Caco-2 (cell line): ENCODE data around the gene LPCAT1. TPM values are rescaled to one million over a fixed set of nuclear protein-coding genes. Genes with fewer than 3 reads are reported as not detected.

ENCODE experiments used
- BruUV-seq: library from RNA; stranded (reverse); fragments of 400-500 nt; replicated peaks from 2 replicates; lab custom pipeline; 2021; lab: Mats Ljungman, UMichigan
- CTCF ChIA-PET: fragments of 300-600 bp; sonication (Branson Sonifier 250); formaldehyde crosslinking; loops from one replicate; lab custom pipeline; 2022; ENCODE audit warnings: antibody characterized with exemption; lab: Charles Lee
- POLR2A ChIA-PET: fragments of 300-600 bp; sonication (Branson Sonifier 250); formaldehyde crosslinking; loops from one replicate; lab custom pipeline; 2022; ENCODE audit warnings: antibody characterized with exemption; lab: Charles Lee
- DNase-seq, 2 experiments: peaks; one replicate each; pipeline versions ENCODE4 v3.0.0 to v3.0.0-alpha.2; 2020 to 2022
- H3K27me3 ChIP-seq: replicated peaks from 2 replicates; pipeline ENCODE4 v1.6.0; 2011; ENCODE audit warnings: low read length; ENCODE audit not compliant: control insufficient read depth, insufficient read depth
- H3K36me3 ChIP-seq: 2 replicates; pipeline ENCODE4 v1.5.1; 2011; ENCODE audit warnings: low read length; ENCODE audit not compliant: control insufficient read depth, insufficient read depth
- H3K4me1 ChIP-seq: fragments of 250-450 bp; sonication (Bioruptor Pico); 2 replicates; pipeline ENCODE4 v1.5.1; 2020; ENCODE audit warnings: mild to moderate bottlenecking
- H3K4me3 ChIP-seq: 2 replicates; pipeline ENCODE4 v1.5.1; 2011; ENCODE audit warnings: low read depth, mild to moderate bottlenecking, control low read depth, low read length
- H3K9me3 ChIP-seq: fragments of 250-450 bp; sonication (Bioruptor Pico); 2 replicates; pipeline ENCODE4 v1.5.1; 2020; ENCODE audit warnings: mild to moderate bottlenecking, moderate library complexity
- H3K27ac Mint-ChIP-seq: one replicate; pipeline ENCODE4 v1.8.0; 2022; ENCODE audit warnings: mixed read lengths; ENCODE audit not compliant: unreplicated experiment
- H3K27me3 Mint-ChIP-seq: one replicate; pipeline ENCODE4 v1.8.0; 2022; ENCODE audit warnings: mixed read lengths; ENCODE audit not compliant: insufficient read depth, unreplicated experiment
- H3K36me3 Mint-ChIP-seq: one replicate; pipeline ENCODE4 v1.8.0; 2022; ENCODE audit warnings: mild to moderate bottlenecking, mixed read lengths; ENCODE audit not compliant: insufficient read depth, unreplicated experiment
- H3K4me1 Mint-ChIP-seq: one replicate; pipeline ENCODE4 v1.8.0; 2022; ENCODE audit warnings: low read depth, mixed read lengths; ENCODE audit not compliant: unreplicated experiment
- H3K4me3 Mint-ChIP-seq: one replicate; pipeline ENCODE4 v1.8.0; 2022; ENCODE audit warnings: mild to moderate bottlenecking, moderate library complexity, mixed read lengths; ENCODE audit not compliant: unreplicated experiment
- H3K9me3 Mint-ChIP-seq: one replicate; pipeline ENCODE4 v1.8.0; 2022; ENCODE audit warnings: mixed read lengths; ENCODE audit not compliant: unreplicated experiment
- CTCF ChIP-seq, 2 experiments: fragments of 200-600 bp in 1 of 2; IDR thresholded peaks; 1 replicate in 1 of 2; 2 replicates in 1 of 2; pipeline versions ENCODE4 v1.5.1 to v1.8.0; 2011 to 2022; ENCODE audit warnings: antibody characterized with exemption in 1 of 2, control low read depth in 1 of 2, inconsistent platforms in 1 of 2, low read depth in 1 of 2, low read length in 1 of 2, mild to moderate bottlenecking in 1 of 2, moderate library complexity in 1 of 2; ENCODE audit not compliant: insufficient read depth in 1 of 2, severe bottlenecking in 1 of 2, unreplicated experiment in 1 of 2
- intact Hi-C: fragments of 100-400 bp; cut with micrococcal nuclease; formaldehyde crosslinking; loops from one replicate; pipeline ENCODE4 v1.10.0; 2022; ENCODE audit not compliant: unreplicated experiment
- total RNA-seq: library from RNA; stranded (reverse); gene quantifications from 2 replicates; pipeline ENCODE4 v1.2.3, GENCODE V29; 2022

Gene LPCAT1
- total RNA-seq, 1 experiment from 2014 or later, result 52.8 TPM

GRCh38 chr5:1558944-1559343, 35.2 kb upstream of the LPCAT1 start:
- POLR2A ChIA-PET, result no interaction called here
- H3K27me3 Mint-ChIP-seq, result no peaks in the 10 kb centered on the region

GRCh38 chr5:1557114-1557873, 33.5 kb upstream of the LPCAT1 start:
- ChIA-PET POLR2A (no interaction called here), CTCF (no interaction called here)

More at GRCh38 chr5:1558944-1559343, 35.2 kb upstream of the LPCAT1 start:
- H3K36me3 Mint-ChIP-seq, result no peaks in the 10 kb centered on the region
- H3K9me3 Mint-ChIP-seq, result no peaks in the 10 kb centered on the region
- H3K4me1 ChIP-seq, result no peaks in the 10 kb centered on the region
- no peak for DNase-seq
- no peak overlapping the region for H3K27ac Mint-ChIP-seq
- TF ChIP-seq CTCF (IDR thresholded peaks at IDR 0.05; ENCODE audit: insufficient read depth in 1 of 2, low read depth in 1 of 2, low read length in 1 of 2, severe bottlenecking in 1 of 2, unreplicated experiment in 1 of 2), result no peak
- H3K36me3 ChIP-seq, result no peaks in the 10 kb centered on the region
- BruUV-seq, result no TSS peak
- no peak overlapping the region for H3K4me3 Mint-ChIP-seq
- no peaks in the 10 kb centered on the region for H3K27me3 ChIP-seq
- no peaks in the 10 kb centered on the region for H3K9me3 ChIP-seq
- CTCF ChIA-PET, result no interaction called here
- no peaks in the 10 kb centered on the region for H3K4me1 Mint-ChIP-seq
- intact Hi-C loops, result no loop called here
- H3K4me3 ChIP-seq, result no peak overlapping the region

More at GRCh38 chr5:1557114-1557873, 33.5 kb upstream of the LPCAT1 start:
- Mint-ChIP-seq H3K27me3 (no peaks in the 10 kb centered on the region), H3K4me3 (no peak overlapping the region), H3K9me3 (no peaks in the 10 kb centered on the region), H3K4me1 (no peaks in the 10 kb centered on the region), H3K36me3 (no peaks in the 10 kb centered on the region), H3K27ac (no peak overlapping the region)
- H3K4me1 ChIP-seq, result no peaks in the 10 kb centered on the region
- DNase-seq, result no peak
- H3K9me3 ChIP-seq, result no peaks in the 10 kb centered on the region
- intact Hi-C loops, result no loop called here
- H3K4me3 ChIP-seq, result no peak overlapping the region
- H3K36me3 ChIP-seq, result no peaks in the 10 kb centered on the region
- no peak for TF ChIP-seq CTCF (IDR thresholded peaks at IDR 0.05; ENCODE audit: insufficient read depth in 1 of 2, low read depth in 1 of 2, low read length in 1 of 2, severe bottlenecking in 1 of 2, unreplicated experiment in 1 of 2)
- BruUV-seq, result no TSS peak
- H3K27me3 ChIP-seq, result no peaks in the 10 kb centered on the region
